ENCODE results near the gene DHRS7C.
"Not testable (repeated sequence)": the region's sequence is repeated elsewhere in the genome, so short reads cannot be mapped to it uniquely, and the experiment has no call there.

The DHRS7C gene

GRCh38 chr17:9811086-9811485 lies 19.7 kb upstream of the DHRS7C start:
- no peak for DNase-seq (ENCODE audit: low read depth)
- H3K4me3 ChIP-seq (ENCODE audit: low read depth, low read length): no peak overlapping the region

- H3K4me3 ChIP-seq (ENCODE audit: low read depth, low read length): no peak overlapping the region
- DNase-seq (ENCODE audit: low read depth): no peak
These were observed 18.9 kb upstream of the DHRS7C start for GRCh38 chr17:9810100-9810949.

- H3K4me3 ChIP-seq (ENCODE audit: low read depth, low read length): no peak overlapping the region
- no peak for DNase-seq (ENCODE audit: low read depth)
These were observed 18.0 kb upstream of the DHRS7C start for GRCh38 chr17:9809409-9809808.

GRCh38 chr17:9806699-9807098 lies 15.3 kb upstream of the DHRS7C start:
- no peak overlapping the region for H3K4me3 ChIP-seq (ENCODE audit: low read depth, low read length)
- no peak for DNase-seq (ENCODE audit: low read depth)

- no peak overlapping the region for H3K4me3 ChIP-seq (ENCODE audit: low read depth, low read length)
- DNase-seq (ENCODE audit: low read depth): no peak
These were observed 14.4 kb upstream of the DHRS7C start for GRCh38 chr17:9805769-9806168.

GRCh38 chr17:9802697-9803096 lies 11.3 kb upstream of the DHRS7C start:
- H3K4me3 ChIP-seq (ENCODE audit: low read depth, low read length): no peak overlapping the region
- no peak for DNase-seq (ENCODE audit: low read depth)

GRCh38 chr17:9802294-9802693 lies 10.9 kb upstream of the DHRS7C start:
- no peak for DNase-seq (ENCODE audit: low read depth)
- no peak overlapping the region for H3K4me3 ChIP-seq (ENCODE audit: low read depth, low read length)

GRCh38 chr17:9801505-9801904 lies 10.1 kb upstream of the DHRS7C start:
- no peak for DNase-seq (ENCODE audit: low read depth)
- no peak overlapping the region for H3K4me3 ChIP-seq (ENCODE audit: low read depth, low read length)

GRCh38 chr17:9798724-9799123 lies 7.3 kb upstream of the DHRS7C start:
- no peak for DNase-seq (ENCODE audit: low read depth)
- H3K4me3 ChIP-seq (ENCODE audit: low read depth, low read length): no peak overlapping the region

GRCh38 chr17:9798008-9798407 lies 6.6 kb upstream of the DHRS7C start:
- H3K4me3 ChIP-seq (ENCODE audit: low read depth, low read length): no peak overlapping the region
- DNase-seq (ENCODE audit: low read depth): no peak

GRCh38 chr17:9792181-9792840 lies 919 bp upstream of the DHRS7C start:
- no peak overlapping the region for H3K4me3 ChIP-seq (ENCODE audit: low read depth, low read length)
- DNase-seq (ENCODE audit: low read depth): no peak

- DNase-seq (ENCODE audit: low read depth): no peak
- H3K4me3 ChIP-seq (ENCODE audit: low read depth, low read length): no peak overlapping the region
These were observed 1.1 kb downstream of the DHRS7C start for GRCh38 chr17:9790316-9790715.

- H3K4me3 ChIP-seq (ENCODE audit: low read depth, low read length): no peak overlapping the region
- DNase-seq (ENCODE audit: low read depth): no peak
These were observed 2.8 kb downstream of the DHRS7C start for GRCh38 chr17:9788601-9789000.

GRCh38 chr17:9784544-9784943 lies 6.8 kb downstream of the DHRS7C start:
- H3K4me3 ChIP-seq (ENCODE audit: low read depth, low read length): no peak overlapping the region
- no peak for DNase-seq (ENCODE audit: low read depth)

- not testable (repeated sequence) for DNase-seq (ENCODE audit: low read depth); H3K4me3 ChIP-seq (ENCODE audit: low read depth, low read length)
These were observed 7.9 kb downstream of the DHRS7C start for GRCh38 chr17:9783465-9783864.

- DNase-seq (ENCODE audit: low read depth): no peak
- no peak overlapping the region for H3K4me3 ChIP-seq (ENCODE audit: low read depth, low read length)
These were observed 8.3 kb downstream of the DHRS7C start for GRCh38 chr17:9783050-9783449.

- DNase-seq (ENCODE audit: low read depth): no peak
- H3K4me3 ChIP-seq (ENCODE audit: low read depth, low read length): no peak overlapping the region
These were observed 10.8 kb downstream of the DHRS7C start for GRCh38 chr17:9780552-9780951.

GRCh38 chr17:9776911-9777310 lies 14.5 kb downstream of the DHRS7C start:
- H3K4me3 ChIP-seq (ENCODE audit: low read depth, low read length): no peak overlapping the region
- no peak for DNase-seq (ENCODE audit: low read depth)

- no peak for DNase-seq (ENCODE audit: low read depth)
- H3K4me3 ChIP-seq (ENCODE audit: low read depth, low read length): no peak overlapping the region
These were observed 18.7 kb downstream of the DHRS7C start for GRCh38 chr17:9772658-9773057.

- no peak overlapping the region for H3K4me3 ChIP-seq (ENCODE audit: low read depth, low read length)
- DNase-seq (ENCODE audit: low read depth): no peak
These were observed 19.9 kb downstream of the DHRS7C start for GRCh38 chr17:9771465-9771864.

Data from skeletal muscle cell (primary cell).